Keratinocyte (primary cell): ENCODE data around the gene GAS5. TPM values are rescaled to one million over a fixed set of nuclear protein-coding genes. Genes with fewer than 3 reads are reported as not detected.
A peak's percentile ranks its signal among the peaks of the same experiment; 100 is the strongest.

Source experiments
- DNase-seq: peaks from one replicate; pipeline ENCODE4 v3.0.0-alpha.2; 2011; ENCODE audit warnings: low read depth, missing footprints, low spot score
- FAIRE-seq: peaks from 2 replicates; lab custom pipeline; 2011; peaks lifted over from hg19 to GRCh38; lab: Jason Lieb, UNC
- H2AFZ ChIP-seq: 2 replicates; pipeline ENCODE4 v1.6.0; 2012; ENCODE audit warnings: low read length, control low read depth, inconsistent platforms; ENCODE audit not compliant: control insufficient read depth
- H3K27ac ChIP-seq: 2 replicates; pipeline ENCODE4 v1.5.1; 2011; ENCODE audit warnings: low read length; ENCODE audit not compliant: control insufficient read depth, insufficient read depth
- H3K27me3 ChIP-seq: 3 replicates; pipeline ENCODE4 v1.6.0; 2011; ENCODE audit warnings: low read length; ENCODE audit not compliant: control insufficient read depth, insufficient read depth; ENCODE audit errors: extremely low read depth
- H3K36me3 ChIP-seq, 2 experiments: 2 replicates in 1 of 2; 3 replicates in 1 of 2; pipeline ENCODE4 v1.5.1; 2011; ENCODE audit warnings: low read length in 2 of 2, mild to moderate bottlenecking in 1 of 2; ENCODE audit not compliant: control insufficient read depth in 2 of 2, insufficient read depth in 2 of 2; ENCODE audit errors: extremely low read depth in 1 of 2
- H3K4me1 ChIP-seq: 3 replicates; pipeline ENCODE4 v1.5.1; 2011; ENCODE audit warnings: low read length; ENCODE audit not compliant: control insufficient read depth, insufficient read depth; ENCODE audit errors: extremely low read depth
- H3K4me2 ChIP-seq: 3 replicates; pipeline ENCODE4 v1.6.0; 2011; ENCODE audit warnings: low read depth, low read length; ENCODE audit not compliant: control insufficient read depth, insufficient read depth; ENCODE audit errors: extremely low read depth
- H3K4me3 ChIP-seq, 3 experiments: fragments of 200-600 bp in 1 of 3; sonication (generic) in 1 of 3; 2 replicates in 2 of 3; 3 replicates in 1 of 3; pipeline ENCODE4 v1.5.1; 2011 to 2016; ENCODE audit warnings: low read length in 3 of 3, mild to moderate bottlenecking in 3 of 3, control low read depth in 2 of 3, inconsistent platforms in 1 of 3, low read depth in 1 of 3, mixed read lengths in 1 of 3, mixed run types in 1 of 3, moderate library complexity in 1 of 3; ENCODE audit not compliant: control insufficient read depth in 2 of 3, insufficient read depth in 2 of 3; ENCODE audit errors: extremely low read depth in 1 of 3
- H3K79me2 ChIP-seq: 2 replicates; pipeline ENCODE4 v1.6.0; 2012; ENCODE audit warnings: low read length; ENCODE audit not compliant: control insufficient read depth, insufficient read depth
- H3K9ac ChIP-seq: 3 replicates; pipeline ENCODE4 v1.6.0; 2011; ENCODE audit warnings: low read length; ENCODE audit not compliant: control insufficient read depth, insufficient read depth; ENCODE audit errors: extremely low read depth
- H3K9me1 ChIP-seq: 3 replicates; pipeline ENCODE4 v1.6.0; 2011; ENCODE audit warnings: low read length; ENCODE audit not compliant: control insufficient read depth, insufficient read depth; ENCODE audit errors: extremely low read depth
- H3K9me3 ChIP-seq: 2 replicates; pipeline ENCODE4 v1.5.1; 2012; ENCODE audit warnings: low read depth, low read length; ENCODE audit not compliant: control insufficient read depth
- H4K20me1 ChIP-seq: 3 replicates; pipeline ENCODE4 v1.6.0; 2011; ENCODE audit warnings: low read length; ENCODE audit not compliant: control insufficient read depth, insufficient read depth; ENCODE audit errors: extremely low read depth
- CTCF ChIP-seq, 3 experiments: IDR thresholded peaks in 1 of 3; conservative IDR thresholded peaks in 1 of 3; optimal IDR thresholded peaks in 1 of 3; 2 replicates in 2 of 3; 3 replicates in 1 of 3; pipeline versions ENCODE3 to v1.5.1; 2011; ENCODE audit warnings: low read length in 3 of 3, mild to moderate bottlenecking in 3 of 3, moderate library complexity in 2 of 3, control low read depth in 1 of 3, inconsistent platforms in 1 of 3; ENCODE audit not compliant: insufficient read depth in 2 of 3; ENCODE audit errors: extremely low read depth in 1 of 3
- EZH2 ChIP-seq: IDR thresholded peaks from one replicate; pipeline ENCODE4 v1.6.1; 2012; ENCODE audit warnings: inconsistent platforms, mild to moderate bottlenecking, low read length, moderate library complexity
- dilution Hi-C: fragments of 300-500 bp; cut with MboI; formaldehyde crosslinking; loops from one replicate; pipeline ENCODE4 v1.7.0; 2020; ENCODE audit warnings: low sequenced_read_pairs; ENCODE audit not compliant: extremely low pct_ligation_motif_present
- polyA plus RNA-seq, 5 experiments: library from polyadenylated mRNA; depleted of rRNA in 3 of 5; stranded (reverse) in 3 of 5; stranded (forward) in 1 of 5; unstranded in 1 of 5; fragments of >200 nt; gene quantifications; 1 replicate in 1 of 5; 2 replicates in 3 of 5; 3 replicates in 1 of 5; pipeline versions ENCODE4 v1.2.1 to v1.2.3, GENCODE V29; 2011 to 2012; ENCODE audit warnings: missing spikeins in 2 of 5, low read depth in 1 of 5, low replicate concordance in 1 of 5

The GAS5 gene
- polyA plus RNA-seq, 1 donor (not counting 4 experiments of a cell fraction or from before 2014, with no cell fraction given), result 1,196 TPM

- Histone ChIP-seq H3K4me2 (no peak overlapping the region), H3K36me3 (no peaks in the 10 kb centered on the region), H3K27me3 (no peaks in the 10 kb centered on the region), H3K4me3 (no peak overlapping the region), H3K4me1 (no peaks in the 10 kb centered on the region), H4K20me1 (no peaks in the 10 kb centered on the region), H3K79me2 (no peaks in the 10 kb centered on the region), H3K27ac (no peak overlapping the region), H2AFZ (no peak overlapping the region), H3K9me1 (no peaks in the 10 kb centered on the region), H3K9me3 (no peaks in the 10 kb centered on the region), H3K9ac (no peak overlapping the region)
- dilution Hi-C loops, result no loop called here
- TF ChIP-seq EZH2, result no peak
- TF ChIP-seq CTCF (optimal IDR thresholded peaks at IDR 0.05 in 1 of 3, IDR thresholded peaks at IDR 0.05 in 1 of 3, conservative IDR thresholded peaks at IDR 0.05 in 1 of 3; ENCODE audit: extremely low read depth in 1 of 3, insufficient read depth in 2 of 3, low read length in 3 of 3), result peak; percentile 66 to 76 (median 75)
- DNase-seq (no peak), FAIRE-seq (no peak)
These were observed 46.6 kb upstream of the GAS5 start for GRCh38 chr1:173914366-173914871.

GRCh38 chr1:173913111-173913510 lies 45.3 kb upstream of the GAS5 start:
- Histone ChIP-seq H3K9me1 (no peaks in the 10 kb centered on the region), H3K4me2 (no peak overlapping the region), H3K9me3 (no peaks in the 10 kb centered on the region), H2AFZ (no peak overlapping the region), H3K9ac (no peak overlapping the region), H3K4me3 (no peak overlapping the region), H3K36me3 (no peaks in the 10 kb centered on the region), H3K27ac (no peak overlapping the region), H3K27me3 (no peaks in the 10 kb centered on the region), H3K4me1 (no peaks in the 10 kb centered on the region), H4K20me1 (no peaks in the 10 kb centered on the region), H3K79me2 (no peaks in the 10 kb centered on the region)
- no peak for DNase-seq
- TF ChIP-seq EZH2, result no peak
- no peak for TF ChIP-seq CTCF (optimal IDR thresholded peaks at IDR 0.05 in 1 of 3, IDR thresholded peaks at IDR 0.05 in 1 of 3, conservative IDR thresholded peaks at IDR 0.05 in 1 of 3; ENCODE audit: extremely low read depth in 1 of 3, insufficient read depth in 2 of 3, low read length in 3 of 3)
- no peak for FAIRE-seq
- dilution Hi-C loops, result no loop called here
